Measurements from ENCODE around the gene ARRDC2. TPM values are rescaled to one million over a fixed set of nuclear protein-coding genes. Genes with fewer than 3 reads are reported as not detected.
A peak's percentile ranks its signal among the peaks of the same experiment; 100 is the strongest.

Gene ARRDC2
- total and polyA plus RNA-seq, 2 of the 13 experiments (the other 11 are each of a cell fraction or from before 2014, with no cell fraction given) = 2.1 to 3.4 TPM

DNA sequence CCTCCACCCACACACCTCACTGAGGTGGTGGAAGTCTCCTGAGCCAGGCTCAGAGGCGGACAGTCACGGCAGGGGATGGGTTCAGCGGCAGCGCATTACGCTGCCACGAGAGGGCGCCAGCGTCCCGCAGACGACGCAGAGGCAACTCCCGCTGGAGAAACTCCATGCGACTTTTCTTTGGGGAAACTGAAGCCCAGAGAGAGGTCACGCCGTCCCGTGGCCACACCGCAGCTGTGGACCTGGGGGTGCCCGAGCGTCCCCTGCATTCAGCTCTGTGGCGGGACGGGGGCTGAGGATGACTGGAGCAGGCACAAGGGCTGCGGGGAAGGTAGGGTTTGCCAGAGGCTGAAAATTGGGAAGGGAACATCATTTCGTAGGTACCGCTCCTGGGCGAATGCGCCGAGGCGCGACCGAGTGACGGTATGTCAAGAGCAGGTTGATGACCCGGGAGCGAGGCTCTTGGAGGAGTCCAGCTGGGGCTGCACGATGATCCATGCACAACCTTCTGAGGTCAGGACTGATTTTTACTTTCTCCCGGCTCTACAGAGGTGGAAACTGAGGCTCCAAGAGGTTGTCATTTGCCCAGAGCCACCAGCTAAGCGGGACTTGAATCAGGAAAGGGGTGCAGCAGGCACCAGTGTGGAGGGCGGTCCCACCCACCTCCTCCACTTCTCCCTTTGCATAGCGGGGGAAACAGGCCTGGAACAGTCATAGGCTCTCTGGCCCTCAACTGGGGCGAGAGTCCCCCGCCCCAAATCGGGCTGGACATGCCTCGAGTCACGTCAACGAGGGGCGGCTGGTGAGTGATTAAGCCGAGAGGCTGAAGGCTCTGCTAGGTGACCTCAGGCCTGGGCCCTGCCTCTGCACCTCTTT, 690 bp upstream of the ARRDC2 start (continued):
- TF ChIP-seq ZNF850 (CRISPR knock-in tag; conservative IDR thresholded peaks at IDR 0.05) = 0 out of 2 replicates have a peak, but pooled peaks have one; percentile 28
- TF ChIP-seq SIN3A (IDR thresholded peaks at IDR 0.05; ENCODE audit: borderline replicate concordance, low read depth, low read length) = peak; percentile 10; the same call in 1 of the 2 replicates
- no peak for TF ChIP-seq ZNF879 (CRISPR knock-in tag; IDR thresholded peaks at IDR 0.05)
- TF ChIP-seq, protein P1, sequence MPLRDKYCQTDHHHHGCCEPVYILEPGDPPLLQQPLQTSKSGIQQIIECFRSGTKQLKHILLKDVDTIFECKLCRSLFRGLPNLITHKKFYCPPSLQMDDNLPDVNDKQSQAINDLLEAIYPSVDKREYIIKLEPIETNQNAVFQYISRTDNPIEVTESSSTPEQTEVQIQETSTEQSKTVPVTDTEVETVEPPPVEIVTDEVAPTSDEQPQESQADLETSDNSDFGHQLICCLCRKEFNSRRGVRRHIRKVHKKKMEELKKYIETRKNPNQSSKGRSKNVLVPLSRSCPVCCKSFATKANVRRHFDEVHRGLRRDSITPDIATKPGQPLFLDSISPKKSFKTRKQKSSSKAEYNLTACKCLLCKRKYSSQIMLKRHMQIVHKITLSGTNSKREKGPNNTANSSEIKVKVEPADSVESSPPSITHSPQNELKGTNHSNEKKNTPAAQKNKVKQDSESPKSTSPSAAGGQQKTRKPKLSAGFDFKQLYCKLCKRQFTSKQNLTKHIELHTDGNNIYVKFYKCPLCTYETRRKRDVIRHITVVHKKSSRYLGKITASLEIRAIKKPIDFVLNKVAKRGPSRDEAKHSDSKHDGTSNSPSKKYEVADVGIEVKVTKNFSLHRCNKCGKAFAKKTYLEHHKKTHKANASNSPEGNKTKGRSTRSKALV (CRISPR knock-in tag; IDR thresholded peaks at IDR 0.05) = peak; percentile 68; the same call in 1 of the 2 replicates
- TF ChIP-seq, protein P2, sequence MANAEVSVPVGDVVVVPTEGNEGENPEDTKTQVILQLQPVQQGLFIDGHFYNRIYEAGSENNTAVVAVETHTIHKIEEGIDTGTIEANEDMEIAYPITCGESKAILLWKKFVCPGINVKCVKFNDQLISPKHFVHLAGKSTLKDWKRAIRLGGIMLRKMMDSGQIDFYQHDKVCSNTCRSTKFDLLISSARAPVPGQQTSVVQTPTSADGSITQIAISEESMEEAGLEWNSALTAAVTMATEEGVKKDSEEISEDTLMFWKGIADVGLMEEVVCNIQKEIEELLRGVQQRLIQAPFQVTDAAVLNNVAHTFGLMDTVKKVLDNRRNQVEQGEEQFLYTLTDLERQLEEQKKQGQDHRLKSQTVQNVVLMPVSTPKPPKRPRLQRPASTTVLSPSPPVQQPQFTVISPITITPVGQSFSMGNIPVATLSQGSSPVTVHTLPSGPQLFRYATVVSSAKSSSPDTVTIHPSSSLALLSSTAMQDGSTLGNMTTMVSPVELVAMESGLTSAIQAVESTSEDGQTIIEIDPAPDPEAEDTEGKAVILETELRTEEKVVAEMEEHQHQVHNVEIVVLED (CRISPR knock-in tag; IDR thresholded peaks at IDR 0.05; ENCODE audit: borderline replicate concordance) = peak; percentile 26; the same call in 1 of the 2 replicates
- TF ChIP-seq MXI1 (IDR thresholded peaks at IDR 0.05; ENCODE audit: borderline replicate concordance, low read depth, low read length) = peak; percentile 61; the same call in 1 of the 3 replicates
- TF ChIP-seq SPEN (CRISPR knock-in tag; IDR thresholded peaks at IDR 0.05; ENCODE audit: low read depth) = peak; percentile 47; the same call in 1 of the 2 replicates
- TF ChIP-seq ZNF343 (CRISPR knock-in tag; IDR thresholded peaks at IDR 0.05) = peak; percentile 71; the same call in 1 of the 2 replicates
- 0 out of 2 replicates have a peak, but pooled peaks have one; percentile 32 for TF ChIP-seq RBFOX2 (IDR thresholded peaks at IDR 0.05; ENCODE audit: low read depth, low read length)
- peak; percentile 49; the same call in 1 of the 2 replicates for TF ChIP-seq ZKSCAN8 (CRISPR knock-in tag; IDR thresholded peaks at IDR 0.05; ENCODE audit: borderline replicate concordance)
- TF ChIP-seq ZNF382 (CRISPR knock-in tag; IDR thresholded peaks at IDR 0.05; ENCODE audit: borderline replicate concordance) = no peak
- no peak for TF ChIP-seq ZNF749 (CRISPR knock-in tag; IDR thresholded peaks at IDR 0.05; ENCODE audit: borderline replicate concordance)
- TF ChIP-seq ZNF713 (CRISPR knock-in tag; IDR thresholded peaks at IDR 0.05) = 0 out of 2 replicates have a peak, but pooled peaks have one; percentile 31
- TF ChIP-seq, protein P3, sequence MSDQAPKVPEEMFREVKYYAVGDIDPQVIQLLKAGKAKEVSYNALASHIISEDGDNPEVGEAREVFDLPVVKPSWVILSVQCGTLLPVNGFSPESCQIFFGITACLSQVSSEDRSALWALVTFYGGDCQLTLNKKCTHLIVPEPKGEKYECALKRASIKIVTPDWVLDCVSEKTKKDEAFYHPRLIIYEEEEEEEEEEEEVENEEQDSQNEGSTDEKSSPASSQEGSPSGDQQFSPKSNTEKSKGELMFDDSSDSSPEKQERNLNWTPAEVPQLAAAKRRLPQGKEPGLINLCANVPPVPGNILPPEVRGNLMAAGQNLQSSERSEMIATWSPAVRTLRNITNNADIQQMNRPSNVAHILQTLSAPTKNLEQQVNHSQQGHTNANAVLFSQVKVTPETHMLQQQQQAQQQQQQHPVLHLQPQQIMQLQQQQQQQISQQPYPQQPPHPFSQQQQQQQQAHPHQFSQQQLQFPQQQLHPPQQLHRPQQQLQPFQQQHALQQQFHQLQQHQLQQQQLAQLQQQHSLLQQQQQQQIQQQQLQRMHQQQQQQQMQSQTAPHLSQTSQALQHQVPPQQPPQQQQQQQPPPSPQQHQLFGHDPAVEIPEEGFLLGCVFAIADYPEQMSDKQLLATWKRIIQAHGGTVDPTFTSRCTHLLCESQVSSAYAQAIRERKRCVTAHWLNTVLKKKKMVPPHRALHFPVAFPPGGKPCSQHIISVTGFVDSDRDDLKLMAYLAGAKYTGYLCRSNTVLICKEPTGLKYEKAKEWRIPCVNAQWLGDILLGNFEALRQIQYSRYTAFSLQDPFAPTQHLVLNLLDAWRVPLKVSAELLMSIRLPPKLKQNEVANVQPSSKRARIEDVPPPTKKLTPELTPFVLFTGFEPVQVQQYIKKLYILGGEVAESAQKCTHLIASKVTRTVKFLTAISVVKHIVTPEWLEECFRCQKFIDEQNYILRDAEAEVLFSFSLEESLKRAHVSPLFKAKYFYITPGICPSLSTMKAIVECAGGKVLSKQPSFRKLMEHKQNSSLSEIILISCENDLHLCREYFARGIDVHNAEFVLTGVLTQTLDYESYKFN (CRISPR knock-in tag; conservative IDR thresholded peaks at IDR 0.05) = 0 out of 2 replicates have a peak, but pooled peaks have one; percentile 15
- no peak for TF ChIP-seq ZNF549 (CRISPR knock-in tag; IDR thresholded peaks at IDR 0.05)
- no peak for TF ChIP-seq RBAK (CRISPR knock-in tag; IDR thresholded peaks at IDR 0.05)
- TF ChIP-seq ZNF329 (CRISPR knock-in tag; IDR thresholded peaks at IDR 0.05; ENCODE audit: low read depth) = peak; percentile 28; the same call in 1 of the 2 replicates
- no peak for TF ChIP-seq MAZ (IDR thresholded peaks at IDR 0.05; ENCODE audit: borderline replicate concordance, low read depth, low read length)
- peak; percentile 47; the same call in 1 of the 2 replicates for TF ChIP-seq MAZ (CRISPR knock-in tag; IDR thresholded peaks at IDR 0.05; ENCODE audit: low read depth)
- peak; percentile 58; the same call in 1 of the 2 replicates for TF ChIP-seq YEATS2 (CRISPR knock-in tag; IDR thresholded peaks at IDR 0.05; ENCODE audit: borderline replicate concordance)
- TF ChIP-seq AKAP8 (CRISPR knock-in tag; IDR thresholded peaks at IDR 0.05) = 0 out of 2 replicates have a peak, but pooled peaks have one; percentile 63
